Mesodermal cell (in vitro differentiated cells): ENCODE results near the gene TFAP2C.
"Not testable (repeated sequence)": the region's sequence is repeated elsewhere in the genome, so short reads cannot be mapped to it uniquely, and the experiment has no call there.

Experiments used
- H3K27ac ChIP-seq: 2 replicates; pipeline ENCODE4 v1.7.0; 2013; ENCODE audit warnings: mild to moderate bottlenecking, low read depth, low read length, moderate library complexity; ENCODE audit not compliant: severe bottlenecking
- H3K36me3 ChIP-seq: 2 replicates; pipeline ENCODE4 v1.7.1; 2013; ENCODE audit warnings: mild to moderate bottlenecking, low read length, moderate library complexity; ENCODE audit not compliant: control insufficient read depth, insufficient read depth
- H3K4me1 ChIP-seq: one replicate; pipeline ENCODE4 v1.7.1; 2013; ENCODE audit warnings: mild to moderate bottlenecking, low read length; ENCODE audit not compliant: insufficient read depth, control insufficient read depth, poor library complexity, severe bottlenecking
- H3K4me3 ChIP-seq: 2 replicates; pipeline ENCODE4 v1.7.0; 2013; ENCODE audit warnings: low read length, control low read depth, mild to moderate bottlenecking; ENCODE audit not compliant: insufficient read depth, poor library complexity, severe bottlenecking; ENCODE audit errors: extremely low read depth
- H3K9me3 ChIP-seq: 2 replicates; pipeline ENCODE4 v1.7.1; 2013; ENCODE audit warnings: mild to moderate bottlenecking, low read length, moderate library complexity; ENCODE audit not compliant: control insufficient read depth
- WGBS, 2 experiments: methylation state at CpG; one replicate each; pipeline ENCODE4 v1.1.5; 2013; ENCODE audit warnings: missing lambda C conversion rate in 2 of 2; ENCODE audit not compliant: insufficient coverage in 2 of 2; 5-methylcytosine and 5-hydroxymethylcytosine counted together

Gene TFAP2C

DNA sequence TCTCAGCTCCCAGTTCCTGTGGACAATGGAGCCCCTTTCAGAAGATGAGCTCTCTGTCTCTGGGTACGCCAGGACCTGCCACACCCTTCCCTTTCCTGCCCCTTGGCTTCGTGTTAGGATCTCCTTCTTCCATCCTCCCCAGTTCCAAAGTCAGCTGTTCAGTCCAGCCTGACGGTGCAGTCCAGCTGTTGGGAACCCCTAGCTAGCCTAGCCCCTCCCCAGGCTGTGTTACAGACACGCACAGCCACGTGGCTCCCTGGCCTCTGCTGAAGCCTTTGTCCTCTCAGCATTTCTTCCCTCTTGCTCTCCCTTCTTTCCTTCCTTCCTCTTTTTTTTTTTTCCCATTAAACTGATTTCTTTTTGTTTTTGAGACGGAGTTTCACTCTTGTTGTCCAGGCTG lies 12.4 kb upstream of the TFAP2C start:
- no peak overlapping the region for H3K4me3 ChIP-seq
- 78 to 85% methylated on average over 6 of the region's 6 CpGs for WGBS, 2 experiments
- H3K27ac ChIP-seq, result no peak overlapping the region
- H3K36me3 ChIP-seq, result no peaks in the 10 kb centered on the region
- no peaks in the 10 kb centered on the region for H3K4me1 ChIP-seq
- no peaks in the 10 kb centered on the region for H3K9me3 ChIP-seq

DNA sequence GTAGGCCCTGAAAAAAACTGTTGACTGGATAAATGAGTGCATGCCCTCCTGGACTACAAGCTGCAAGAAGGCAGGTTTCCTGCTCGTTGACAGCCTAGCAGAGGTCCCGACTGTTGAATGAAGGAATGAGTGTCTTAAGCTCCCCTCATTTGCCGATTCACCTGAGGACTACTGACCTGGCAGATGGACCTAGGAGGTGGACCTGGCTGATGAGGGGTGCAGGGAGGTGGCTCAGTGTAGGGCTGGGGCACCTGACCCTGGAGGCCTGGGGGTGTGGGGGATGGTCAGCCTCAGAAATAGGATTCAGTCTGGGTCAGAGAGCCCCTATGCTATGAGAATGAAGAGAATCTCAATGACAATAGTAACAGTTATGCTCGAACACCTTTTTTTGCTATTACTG lies 11.6 kb upstream of the TFAP2C start:
- Histone ChIP-seq H3K9me3 (no peaks in the 10 kb centered on the region), H3K36me3 (no peaks in the 10 kb centered on the region), H3K4me1 (no peaks in the 10 kb centered on the region), H3K4me3 (no peak overlapping the region), H3K27ac (no peak overlapping the region)
- 84 to 93% methylated on average over 3 of the region's 4 CpGs for WGBS, 2 experiments

- H3K27ac ChIP-seq, result no peak overlapping the region
- WGBS, 2 experiments, result 88% methylated on average over 2 of the region's 2 CpGs
- no peaks in the 10 kb centered on the region for H3K36me3 ChIP-seq
- peaks cover 6% of the 10 kb centered on the region for H3K4me1 ChIP-seq
- H3K9me3 ChIP-seq, result no peaks in the 10 kb centered on the region
- no peak overlapping the region for H3K4me3 ChIP-seq
Measured at GRCh38 chr20:56621730-56622129, 7.4 kb upstream of the TFAP2C start.

- H3K4me3 ChIP-seq, H3K36me3 ChIP-seq, H3K9me3 ChIP-seq, H3K27ac ChIP-seq: not testable (repeated sequence)
- WGBS, 2 experiments, result 84 to 98% methylated on average over 3 to 6 of the region's 10 CpGs
- H3K4me1 ChIP-seq, result peaks cover 10% of the 10 kb centered on the region
Measured at GRCh38 chr20:56623930-56624329, 5.2 kb upstream of the TFAP2C start.

- H3K4me3 ChIP-seq, result peak overlapping the region; percentile 12
- H3K27ac ChIP-seq, result no peak overlapping the region
- WGBS, 2 experiments, result 2 to 4% methylated on average over 43 to 46 of the region's 54 CpGs
- H3K9me3 ChIP-seq, result no peaks in the 10 kb centered on the region
- H3K4me1 ChIP-seq, result peaks cover 14% of the 10 kb centered on the region
- H3K36me3 ChIP-seq, result no peaks in the 10 kb centered on the region
Measured at GRCh38 chr20:56624786-56625681, 4.1 kb upstream of the TFAP2C start.

DNA sequence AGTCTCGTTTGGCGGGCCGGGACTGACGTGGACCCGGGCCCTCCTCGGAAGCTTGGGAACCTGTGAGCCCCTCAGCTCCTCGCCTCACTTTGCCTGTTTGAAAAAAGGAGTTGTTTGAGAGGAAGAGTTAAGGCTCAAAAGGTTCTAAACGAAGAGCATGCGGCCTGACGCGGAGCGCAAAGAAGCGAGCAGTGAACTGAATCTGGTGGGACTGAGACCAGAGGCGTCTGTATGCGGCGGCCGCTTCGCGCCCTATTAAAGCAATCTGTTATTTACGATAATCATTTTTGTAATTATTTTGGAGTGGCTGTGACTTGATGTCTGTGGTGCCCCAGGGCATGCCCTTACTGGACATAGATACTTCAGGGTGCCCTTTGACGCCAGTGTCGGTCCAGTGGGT lies 3.3 kb upstream of the TFAP2C start:
- Histone ChIP-seq H3K4me1 (peaks cover 14% of the 10 kb centered on the region), H3K27ac (no peak overlapping the region), H3K9me3 (no peaks in the 10 kb centered on the region), H3K4me3 (no peak overlapping the region), H3K36me3 (no peaks in the 10 kb centered on the region)
- 2 to 3% methylated on average over 15 to 18 of the region's 22 CpGs for WGBS, 2 experiments

GRCh38 chr20:56626367-56627121 lies 2.6 kb upstream of the TFAP2C start:
- no peaks in the 10 kb centered on the region for H3K9me3 ChIP-seq
- H3K4me1 ChIP-seq, result peaks cover 14% of the 10 kb centered on the region
- H3K4me3 ChIP-seq, result peak overlapping the region; percentile 22
- 0 to 2% methylated on average over 49 to 51 of the region's 60 CpGs for WGBS, 2 experiments
- H3K36me3 ChIP-seq, result no peaks in the 10 kb centered on the region
- H3K27ac ChIP-seq, result no peak overlapping the region

GRCh38 chr20:56627122-56628014 lies 1.7 kb upstream of the TFAP2C start:
- Histone ChIP-seq H3K4me1 (peaks cover 14% of the 10 kb centered on the region), H3K9me3 (no peaks in the 10 kb centered on the region), H3K36me3 (no peaks in the 10 kb centered on the region), H3K4me3 (peak overlapping the region; percentile 0), H3K27ac (no peak overlapping the region)
- 3 to 4% methylated on average over 31 to 42 of the region's 45 CpGs for WGBS, 2 experiments

DNA sequence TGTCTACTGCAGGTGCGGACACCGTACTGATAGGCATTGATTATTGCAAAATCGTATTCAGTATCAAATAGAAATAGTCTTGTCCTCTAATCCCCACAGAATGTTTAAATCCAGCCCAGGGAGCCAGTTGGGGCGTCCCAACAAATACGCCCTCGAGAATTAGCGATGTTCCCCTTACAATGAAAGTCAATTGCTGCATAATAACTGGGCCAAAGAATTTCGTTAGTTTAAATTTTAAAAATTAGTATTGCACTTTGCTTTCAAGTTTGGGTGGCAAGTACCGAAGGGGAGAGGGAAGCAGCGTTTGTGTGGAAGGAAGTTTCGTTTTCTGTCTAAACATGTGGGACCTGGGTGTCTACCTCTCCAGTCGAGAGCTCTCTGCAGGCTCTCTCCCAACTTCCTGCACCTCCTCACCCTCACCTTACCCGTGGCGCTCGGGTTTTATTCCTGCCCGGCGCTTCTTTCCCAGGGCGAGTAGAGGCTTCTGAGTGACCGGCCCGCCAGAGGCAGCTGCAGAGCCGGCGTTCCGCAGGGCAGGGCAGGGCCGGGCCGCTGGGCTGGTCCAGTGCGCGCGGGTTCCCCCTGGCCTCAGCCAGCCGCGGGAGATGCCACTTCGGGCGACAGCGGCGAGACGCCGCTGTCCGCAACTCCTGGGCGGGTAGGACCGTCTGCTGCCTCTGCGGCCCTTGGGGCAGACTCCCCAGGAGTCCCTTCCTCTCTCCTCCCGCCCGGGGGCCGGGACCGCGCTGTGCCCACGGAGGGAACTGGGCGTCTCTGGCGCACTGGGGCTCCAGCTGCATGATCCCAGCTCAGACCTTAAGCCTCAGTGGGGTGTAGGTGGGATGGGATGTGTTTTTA lies 862 bp upstream of the TFAP2C start:
- H3K4me3 ChIP-seq, result peak overlapping the region; percentile 48
- no peak overlapping the region for H3K27ac ChIP-seq
- H3K4me1 ChIP-seq, result peaks cover 14% of the 10 kb centered on the region
- WGBS, 2 experiments, result 1 to 2% methylated on average over 21 to 26 of the region's 48 CpGs
- H3K36me3 ChIP-seq, result no peaks in the 10 kb centered on the region
- no peaks in the 10 kb centered on the region for H3K9me3 ChIP-seq
